K562 (cell line): ENCODE data around the gene BANP. TPM values are rescaled to one million over a fixed set of nuclear protein-coding genes. Genes with fewer than 3 reads are reported as not detected.

Source experiments
- EP400 ChIP-seq: fragments of 450-650 bp; IDR thresholded peaks from 2 replicates; pipeline ENCODE4 v1.6.1; 2017; ENCODE audit warnings: antibody characterized with exemption, mild to moderate bottlenecking, moderate library complexity
- ESRRA ChIP-seq: fragments of 450-650 bp; IDR thresholded peaks from 2 replicates; pipeline ENCODE4 v1.6.1; 2014; ENCODE audit warnings: low read depth, mild to moderate bottlenecking, moderate library complexity, borderline replicate concordance
- FOSL1 ChIP-seq: fragments of 200-800 bp; sonication (Bioruptor generic); conservative IDR thresholded peaks from 2 replicates; pipeline ENCODE4 v1.6.1; 2016; ENCODE audit warnings: missing genetic modification characterization, missing compliant biosample characterization
- LARP7 ChIP-seq: fragments of 450-650 bp; IDR thresholded peaks from 2 replicates; pipeline ENCODE4 v1.6.1; 2016
- NFE2L1 ChIP-seq: fragments of 450-650 bp; IDR thresholded peaks from 2 replicates; pipeline ENCODE4 v1.6.1; 2016; ENCODE audit warnings: missing genetic modification characterization, low read depth, mild to moderate bottlenecking, missing compliant biosample characterization, moderate library complexity, borderline replicate concordance
- NR1H2 ChIP-seq: sonication (generic); formaldehyde crosslinking; IDR thresholded peaks from 2 replicates; pipeline ENCODE4 v1.4.0; 2020; ENCODE audit warnings: mild to moderate bottlenecking, missing genetic modification reagents
- NR2F6 ChIP-seq: fragments of 450-650 bp; formaldehyde crosslinking; IDR thresholded peaks from 2 replicates; pipeline ENCODE4 v1.4.0; 2020; ENCODE audit warnings: mild to moderate bottlenecking
- PHTF2 ChIP-seq: fragments of 250-450 bp; sonication (Bioruptor Pico); IDR thresholded peaks from 2 replicates; pipeline ENCODE4 v1.5.0; 2021; ENCODE audit warnings: mild to moderate bottlenecking
- TRIM24 ChIP-seq, 2 experiments: fragments of 450-650 bp; IDR thresholded peaks; 2 replicates each; pipeline ENCODE4 v1.6.1; 2016
- ZBTB34 ChIP-seq: fragments of 250-450 bp; sonication (Bioruptor Pico); IDR thresholded peaks from 2 replicates; pipeline ENCODE4 v1.8.0; 2021; ENCODE audit warnings: mild to moderate bottlenecking, moderate library complexity
- ZNF324 ChIP-seq: fragments of 250-450 bp; sonication (Bioruptor Pico); IDR thresholded peaks from 2 replicates; pipeline ENCODE4 v1.4.0; 2020; ENCODE audit warnings: mild to moderate bottlenecking
- ZNF431 ChIP-seq: sonication (generic); formaldehyde crosslinking; IDR thresholded peaks from 2 replicates; pipeline ENCODE4 v1.8.0; 2022; ENCODE audit warnings: mild to moderate bottlenecking, missing genetic modification reagents
- ZNF75A ChIP-seq: fragments of 450-650 bp; formaldehyde crosslinking; IDR thresholded peaks from 2 replicates; pipeline ENCODE4 v1.4.0; 2020; ENCODE audit warnings: mild to moderate bottlenecking
- ZNF764 ChIP-seq: fragments of 250-450 bp; sonication (Bioruptor Pico); IDR thresholded peaks from 2 replicates; pipeline ENCODE4 v1.4.0; 2020; ENCODE audit warnings: low read depth, mild to moderate bottlenecking, moderate library complexity
- polyA plus RNA-seq, 8 experiments: library from polyadenylated mRNA; depleted of rRNA in 4 of 8; stranded (reverse) in 5 of 8; unstranded in 3 of 8; fragments of >200 nt; fragmentation: Nextera tagmentation in 2 of 8; fragmentation: Illumina TruSeq in 1 of 8; extraction: Ambion mirVana in 2 of 8; extraction: Trizol in 1 of 8; gene quantifications; 2 replicates each; pipeline versions ENCODE4 v1.2.1 to v1.2.3, GENCODE V29; 2011 to 2014; ENCODE audit warnings: inconsistent platforms in 1 of 8, missing spikeins in 1 of 8
- total RNA-seq, 7 experiments: library from RNA; depleted of rRNA in 6 of 7; stranded (reverse); fragments of >200 nt in 6 of 7; fragmentation: Illumina TruSeq in 2 of 7; extraction: Trizol in 2 of 7; gene quantifications; 2 replicates each; pipeline versions ENCODE4 v1.2.1 to v1.2.3, GENCODE V29; 2011 to 2021; ENCODE audit warnings: low replicate concordance in 1 of 7
- TF ChIP-seq, protein P1 (sequence below): sonication (generic); formaldehyde crosslinking; IDR thresholded peaks from 2 replicates; pipeline ENCODE4 v1.8.0; 2022; ENCODE audit warnings: mild to moderate bottlenecking, missing genetic modification reagents
- TF ChIP-seq, protein P2 (sequence below), 2 experiments: fragments of 450-650 bp in 1 of 2; sonication (generic) in 1 of 2; formaldehyde crosslinking in 1 of 2; IDR thresholded peaks; 2 replicates each; pipeline versions ENCODE4 v1.7.1 to v1.9.0; 2016 to 2022; ENCODE audit warnings: inconsistent platforms in 1 of 2, mild to moderate bottlenecking in 1 of 2, missing genetic modification reagents in 1 of 2

BANP gene
- total and polyA plus RNA-seq, 9 of the 15 experiments (the other 6 are each of a cell fraction or from before 2014, with no cell fraction given) = 4.6 to 22.1 (median 15.6) TPM

DNA sequence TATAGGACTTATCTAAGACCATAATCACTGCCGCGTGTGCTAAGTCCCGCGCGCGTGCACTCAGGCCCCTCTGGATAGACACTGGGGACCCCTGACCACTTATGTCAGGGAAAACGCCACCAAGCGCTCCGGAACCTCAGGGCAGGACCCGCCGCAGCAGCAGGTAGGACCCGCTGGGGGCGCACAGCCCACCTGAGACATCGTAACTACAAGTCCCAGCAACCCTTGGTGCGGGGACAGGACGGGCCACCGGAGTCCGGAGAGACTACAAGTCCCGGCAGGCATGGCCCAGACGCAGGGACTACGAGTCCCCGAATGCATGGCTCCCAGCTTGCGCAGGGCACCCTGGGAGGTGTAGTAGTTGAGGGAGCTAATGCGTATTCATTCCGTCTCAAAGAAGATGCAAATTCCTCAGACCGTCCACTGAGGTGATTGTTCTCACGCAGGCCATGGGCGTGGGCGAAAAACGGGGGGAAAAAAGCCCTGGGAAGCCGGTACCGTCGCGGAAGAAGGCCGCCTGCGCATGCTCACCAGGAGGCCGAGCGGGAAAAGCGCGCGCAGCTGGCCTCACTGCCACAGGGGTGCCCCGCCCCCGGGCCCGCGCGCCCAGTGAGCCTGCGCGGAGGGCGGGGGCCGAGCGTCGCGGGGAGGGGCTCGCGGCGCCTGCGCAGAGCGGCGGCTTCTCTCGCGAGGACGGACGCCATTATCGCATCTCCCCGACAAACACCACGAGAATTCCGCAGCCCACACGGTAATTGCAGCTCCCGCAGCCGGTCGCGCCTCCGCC, at the start of gene BANP (continued):
- 0 out of 2 replicates have a peak, but pooled peaks have one; percentile 46 for TF ChIP-seq ZNF75A (CRISPR knock-in tag)
- TF ChIP-seq ZNF431 = no peak
- no peak for TF ChIP-seq PHTF2 (CRISPR knock-in tag)
- TF ChIP-seq NR1H2 (CRISPR knock-in tag) = peak; percentile 90; the same call in 1 of the 2 replicates
- TF ChIP-seq EP400 = peak; percentile 79
- TF ChIP-seq, protein P1, sequence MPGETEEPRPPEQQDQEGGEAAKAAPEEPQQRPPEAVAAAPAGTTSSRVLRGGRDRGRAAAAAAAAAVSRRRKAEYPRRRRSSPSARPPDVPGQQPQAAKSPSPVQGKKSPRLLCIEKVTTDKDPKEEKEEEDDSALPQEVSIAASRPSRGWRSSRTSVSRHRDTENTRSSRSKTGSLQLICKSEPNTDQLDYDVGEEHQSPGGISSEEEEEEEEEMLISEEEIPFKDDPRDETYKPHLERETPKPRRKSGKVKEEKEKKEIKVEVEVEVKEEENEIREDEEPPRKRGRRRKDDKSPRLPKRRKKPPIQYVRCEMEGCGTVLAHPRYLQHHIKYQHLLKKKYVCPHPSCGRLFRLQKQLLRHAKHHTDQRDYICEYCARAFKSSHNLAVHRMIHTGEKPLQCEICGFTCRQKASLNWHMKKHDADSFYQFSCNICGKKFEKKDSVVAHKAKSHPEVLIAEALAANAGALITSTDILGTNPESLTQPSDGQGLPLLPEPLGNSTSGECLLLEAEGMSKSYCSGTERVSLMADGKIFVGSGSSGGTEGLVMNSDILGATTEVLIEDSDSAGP (CRISPR knock-in tag) = no peak
- TF ChIP-seq NR2F6 = no peak
- TF ChIP-seq ZBTB34 (CRISPR knock-in tag) = no peak
- peak in 1 of 2 experiments; percentile 96; a peak in 2 of 4 replicates for TF ChIP-seq TRIM24 (IDR thresholded peaks at IDR 0.05)
- TF ChIP-seq ZNF764 (CRISPR knock-in tag) = no peak
- TF ChIP-seq ZNF324 (CRISPR knock-in tag) = no peak
- no peak for TF ChIP-seq NFE2L1
- peak; percentile 45; the same call in 1 of the 2 replicates for TF ChIP-seq FOSL1
- peak; percentile 74 for TF ChIP-seq ESRRA
- TF ChIP-seq, protein P2, sequence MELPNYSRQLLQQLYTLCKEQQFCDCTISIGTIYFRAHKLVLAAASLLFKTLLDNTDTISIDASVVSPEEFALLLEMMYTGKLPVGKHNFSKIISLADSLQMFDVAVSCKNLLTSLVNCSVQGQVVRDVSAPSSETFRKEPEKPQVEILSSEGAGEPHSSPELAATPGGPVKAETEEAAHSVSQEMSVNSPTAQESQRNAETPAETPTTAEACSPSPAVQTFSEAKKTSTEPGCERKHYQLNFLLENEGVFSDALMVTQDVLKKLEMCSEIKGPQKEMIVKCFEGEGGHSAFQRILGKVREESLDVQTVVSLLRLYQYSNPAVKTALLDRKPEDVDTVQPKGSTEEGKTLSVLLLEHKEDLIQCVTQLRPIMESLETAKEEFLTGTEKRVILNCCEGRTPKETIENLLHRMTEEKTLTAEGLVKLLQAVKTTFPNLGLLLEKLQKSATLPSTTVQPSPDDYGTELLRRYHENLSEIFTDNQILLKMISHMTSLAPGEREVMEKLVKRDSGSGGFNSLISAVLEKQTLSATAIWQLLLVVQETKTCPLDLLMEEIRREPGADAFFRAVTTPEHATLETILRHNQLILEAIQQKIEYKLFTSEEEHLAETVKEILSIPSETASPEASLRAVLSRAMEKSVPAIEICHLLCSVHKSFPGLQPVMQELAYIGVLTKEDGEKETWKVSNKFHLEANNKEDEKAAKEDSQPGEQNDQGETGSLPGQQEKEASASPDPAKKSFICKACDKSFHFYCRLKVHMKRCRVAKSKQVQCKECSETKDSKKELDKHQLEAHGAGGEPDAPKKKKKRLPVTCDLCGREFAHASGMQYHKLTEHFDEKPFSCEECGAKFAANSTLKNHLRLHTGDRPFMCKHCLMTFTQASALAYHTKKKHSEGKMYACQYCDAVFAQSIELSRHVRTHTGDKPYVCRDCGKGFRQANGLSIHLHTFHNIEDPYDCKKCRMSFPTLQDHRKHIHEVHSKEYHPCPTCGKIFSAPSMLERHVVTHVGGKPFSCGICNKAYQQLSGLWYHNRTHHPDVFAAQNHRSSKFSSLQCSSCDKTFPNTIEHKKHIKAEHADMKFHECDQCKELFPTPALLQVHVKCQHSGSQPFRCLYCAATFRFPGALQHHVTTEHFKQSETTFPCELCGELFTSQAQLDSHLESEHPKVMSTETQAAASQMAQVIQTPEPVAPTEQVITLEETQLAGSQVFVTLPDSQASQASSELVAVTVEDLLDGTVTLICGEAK (IDR thresholded peaks at IDR 0.05) = peak; percentile 93
- TF ChIP-seq, protein P2 (CRISPR knock-in tag; IDR thresholded peaks at IDR 0.05) = no peak
- TF ChIP-seq LARP7 = no peak
